Suprapubic skin (tissue), 3 donors: ENCODE measurements around the gene KAT5.

Source experiments
- POLR2A ChIP-seq, 2 donors: fragments of 450-650 bp; IDR thresholded peaks; one replicate each; pipeline ENCODE4 v1.6.1; 2017; ENCODE audit warnings: antibody characterized with exemption in 2 of 2, mild to moderate bottlenecking in 2 of 2, moderate library complexity in 2 of 2
- TF ChIP-seq, protein P1 (sequence below), 2 donors: fragments of 200-600 bp in 1 of 2; fragments of 450-650 bp in 1 of 2; sonication (generic) in 1 of 2; IDR thresholded peaks; one replicate each; pipeline ENCODE4 v1.5.1; 2016 to 2019; ENCODE audit warnings: antibody characterized with exemption in 2 of 2, mild to moderate bottlenecking in 1 of 2, moderate library complexity in 1 of 2

DNA sequence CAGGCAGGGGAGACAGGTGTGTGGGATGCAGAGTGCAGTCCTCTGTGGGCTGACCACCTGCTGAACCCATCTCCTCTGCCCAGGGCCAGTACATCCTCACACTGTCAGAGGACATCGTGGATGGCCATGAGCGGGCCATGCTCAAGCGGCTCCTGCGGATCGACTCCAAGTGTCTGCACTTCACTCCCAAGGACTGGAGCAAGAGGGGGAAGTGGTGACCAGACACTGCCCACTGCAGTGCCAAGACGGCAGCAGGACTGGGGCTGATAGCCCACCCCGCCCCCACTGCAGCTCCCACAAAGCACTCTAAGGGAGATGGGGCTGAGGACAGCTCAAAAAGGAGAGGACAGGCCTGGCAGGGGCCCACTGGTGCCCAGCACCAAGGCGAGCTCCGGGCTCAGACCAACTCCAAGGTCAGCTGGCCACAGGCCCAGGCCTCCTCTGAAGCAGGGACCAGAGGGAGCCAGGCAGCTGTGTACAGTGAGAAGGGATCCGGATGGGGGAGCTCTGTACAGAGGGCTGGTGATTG lies 7.0 kb downstream of the KAT5 start:
- no peak for TF ChIP-seq POLR2A (IDR thresholded peaks at IDR 0.05)
- TF ChIP-seq, protein P1, sequence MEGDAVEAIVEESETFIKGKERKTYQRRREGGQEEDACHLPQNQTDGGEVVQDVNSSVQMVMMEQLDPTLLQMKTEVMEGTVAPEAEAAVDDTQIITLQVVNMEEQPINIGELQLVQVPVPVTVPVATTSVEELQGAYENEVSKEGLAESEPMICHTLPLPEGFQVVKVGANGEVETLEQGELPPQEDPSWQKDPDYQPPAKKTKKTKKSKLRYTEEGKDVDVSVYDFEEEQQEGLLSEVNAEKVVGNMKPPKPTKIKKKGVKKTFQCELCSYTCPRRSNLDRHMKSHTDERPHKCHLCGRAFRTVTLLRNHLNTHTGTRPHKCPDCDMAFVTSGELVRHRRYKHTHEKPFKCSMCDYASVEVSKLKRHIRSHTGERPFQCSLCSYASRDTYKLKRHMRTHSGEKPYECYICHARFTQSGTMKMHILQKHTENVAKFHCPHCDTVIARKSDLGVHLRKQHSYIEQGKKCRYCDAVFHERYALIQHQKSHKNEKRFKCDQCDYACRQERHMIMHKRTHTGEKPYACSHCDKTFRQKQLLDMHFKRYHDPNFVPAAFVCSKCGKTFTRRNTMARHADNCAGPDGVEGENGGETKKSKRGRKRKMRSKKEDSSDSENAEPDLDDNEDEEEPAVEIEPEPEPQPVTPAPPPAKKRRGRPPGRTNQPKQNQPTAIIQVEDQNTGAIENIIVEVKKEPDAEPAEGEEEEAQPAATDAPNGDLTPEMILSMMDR (IDR thresholded peaks at IDR 0.05) = no peak
